ENCODE measurements around the gene UVSSA.

The UVSSA gene

GRCh38 chr4:1337951-1338751, 8.9 kb upstream of the UVSSA start:
- TF ChIP-seq EZH2phosphoT487 (IDR thresholded peaks at IDR 0.05; ENCODE audit: low read depth) (no peak), CTCF (IDR thresholded peaks at IDR 0.05; ENCODE audit: low read depth, low read length) (no peak)
- Histone ChIP-seq H2AFZ (ENCODE audit: low read depth, low read length) (no peak overlapping the region), H3K79me2 (ENCODE audit: low read length) (no peaks in the 10 kb centered on the region), H3K9me3 (ENCODE audit: insufficient read depth, low read length) (no peaks in the 10 kb centered on the region), H3K4me1 (ENCODE audit: low read length) (no peaks in the 10 kb centered on the region), H3K4me2 (ENCODE audit: low read length) (no peak overlapping the region), H4K20me1 (ENCODE audit: insufficient read depth, low read length) (no peaks in the 10 kb centered on the region), H3K27me3 (ENCODE audit: low read depth, low read length) (no peaks in the 10 kb centered on the region), H3K36me3 (replicated peaks; ENCODE audit: low read depth, low read length) (peaks cover 61% of the 10 kb centered on the region), H3K9ac (ENCODE audit: low read length) (no peak overlapping the region), H3K4me3 (ENCODE audit: low read length) (no peak overlapping the region), H3K27ac (ENCODE audit: low read length) (no peak overlapping the region)

- no peaks in the 10 kb centered on the region for H4K20me1 ChIP-seq (ENCODE audit: insufficient read depth, low read length)
- no peaks in the 10 kb centered on the region for H3K9me3 ChIP-seq (ENCODE audit: insufficient read depth, low read length)
- H3K4me3 ChIP-seq (ENCODE audit: low read length), result no peak overlapping the region
- H3K4me1 ChIP-seq (ENCODE audit: low read length), result no peaks in the 10 kb centered on the region
- H3K79me2 ChIP-seq (ENCODE audit: low read length), result no peaks in the 10 kb centered on the region
- H3K9ac ChIP-seq (ENCODE audit: low read length), result no peak overlapping the region
- H3K27me3 ChIP-seq (ENCODE audit: low read depth, low read length), result no peaks in the 10 kb centered on the region
- H3K36me3 ChIP-seq (replicated peaks; ENCODE audit: low read depth, low read length), result peaks cover 61% of the 10 kb centered on the region
- TF ChIP-seq EZH2phosphoT487 (IDR thresholded peaks at IDR 0.05; ENCODE audit: low read depth) (no peak), CTCF (IDR thresholded peaks at IDR 0.05; ENCODE audit: low read depth, low read length) (no peak)
- H3K27ac ChIP-seq (ENCODE audit: low read length), result no peak overlapping the region
- H3K4me2 ChIP-seq (ENCODE audit: low read length), result no peak overlapping the region
- no peak overlapping the region for H2AFZ ChIP-seq (ENCODE audit: low read depth, low read length)
Observed at GRCh38 chr4:1338752-1339414, 8.1 kb upstream of the UVSSA start.

GRCh38 chr4:1339489-1339888, 7.5 kb upstream of the UVSSA start:
- Histone ChIP-seq H2AFZ (ENCODE audit: low read depth, low read length) (no peak overlapping the region), H4K20me1 (ENCODE audit: insufficient read depth, low read length) (no peaks in the 10 kb centered on the region), H3K36me3 (replicated peaks; ENCODE audit: low read depth, low read length) (peaks cover 58% of the 10 kb centered on the region), H3K9me3 (ENCODE audit: insufficient read depth, low read length) (no peaks in the 10 kb centered on the region), H3K27me3 (ENCODE audit: low read depth, low read length) (no peaks in the 10 kb centered on the region), H3K9ac (ENCODE audit: low read length) (no peak overlapping the region), H3K4me2 (ENCODE audit: low read length) (no peak overlapping the region), H3K27ac (ENCODE audit: low read length) (no peak overlapping the region), H3K79me2 (ENCODE audit: low read length) (no peaks in the 10 kb centered on the region), H3K4me1 (ENCODE audit: low read length) (no peaks in the 10 kb centered on the region), H3K4me3 (ENCODE audit: low read length) (no peak overlapping the region)
- TF ChIP-seq CTCF (IDR thresholded peaks at IDR 0.05; ENCODE audit: low read depth, low read length), result no peak
- no peak for TF ChIP-seq EZH2phosphoT487 (IDR thresholded peaks at IDR 0.05; ENCODE audit: low read depth)

GRCh38 chr4:1340181-1340747, 6.7 kb upstream of the UVSSA start:
- no peaks in the 10 kb centered on the region for H3K4me1 ChIP-seq (ENCODE audit: low read length)
- H3K4me3 ChIP-seq (ENCODE audit: low read length), result no peak overlapping the region
- TF ChIP-seq EZH2phosphoT487 (IDR thresholded peaks at IDR 0.05; ENCODE audit: low read depth) (no peak), CTCF (IDR thresholded peaks at IDR 0.05; ENCODE audit: low read depth, low read length) (no peak)
- H3K9me3 ChIP-seq (ENCODE audit: insufficient read depth, low read length), result no peaks in the 10 kb centered on the region
- H3K27me3 ChIP-seq (ENCODE audit: low read depth, low read length), result no peaks in the 10 kb centered on the region
- peaks cover 51% of the 10 kb centered on the region for H3K36me3 ChIP-seq (replicated peaks; ENCODE audit: low read depth, low read length)
- no peak overlapping the region for H2AFZ ChIP-seq (ENCODE audit: low read depth, low read length)
- H3K9ac ChIP-seq (ENCODE audit: low read length), result no peak overlapping the region
- H4K20me1 ChIP-seq (ENCODE audit: insufficient read depth, low read length), result no peaks in the 10 kb centered on the region
- no peak overlapping the region for H3K27ac ChIP-seq (ENCODE audit: low read length)
- H3K4me2 ChIP-seq (ENCODE audit: low read length), result no peak overlapping the region
- 0 out of 2 replicates have a peak, but pooled peaks cover 6% of the 10 kb centered on the region for H3K79me2 ChIP-seq (ENCODE audit: low read length)
